GM18498 (cell line): ENCODE data around the gene PCDHB15.
"Not testable (repeated sequence)": the region's sequence is repeated elsewhere in the genome, so short reads cannot be mapped to it uniquely, and the experiment has no call there.

ENCODE experiments used
- ATAC-seq: cut with Tn5 transposase; IDR thresholded peaks from one replicate; pipeline ENCODE4 v1.9.1; 2021; ENCODE audit warnings: mild to moderate bottlenecking, moderate library complexity; ENCODE audit not compliant: unreplicated experiment

Gene PCDHB15

DNA sequence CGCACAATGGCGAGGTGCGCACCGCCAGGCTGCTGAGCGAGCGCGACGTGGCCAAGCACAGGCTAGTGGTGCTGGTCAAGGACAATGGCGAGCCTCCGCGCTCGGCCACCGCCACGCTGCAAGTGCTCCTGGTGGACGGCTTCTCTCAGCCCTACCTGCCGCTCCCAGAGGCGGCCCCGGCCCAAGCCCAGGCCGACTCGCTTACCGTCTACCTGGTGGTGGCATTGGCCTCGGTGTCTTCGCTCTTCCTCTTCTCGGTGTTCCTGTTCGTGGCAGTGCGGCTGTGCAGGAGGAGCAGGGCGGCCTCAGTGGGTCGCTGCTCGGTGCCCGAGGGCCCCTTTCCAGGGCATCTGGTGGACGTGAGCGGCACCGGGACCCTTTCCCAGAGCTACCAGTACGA, 2.2 kb downstream of the PCDHB15 start:
- not testable (repeated sequence) for ATAC-seq

DNA sequence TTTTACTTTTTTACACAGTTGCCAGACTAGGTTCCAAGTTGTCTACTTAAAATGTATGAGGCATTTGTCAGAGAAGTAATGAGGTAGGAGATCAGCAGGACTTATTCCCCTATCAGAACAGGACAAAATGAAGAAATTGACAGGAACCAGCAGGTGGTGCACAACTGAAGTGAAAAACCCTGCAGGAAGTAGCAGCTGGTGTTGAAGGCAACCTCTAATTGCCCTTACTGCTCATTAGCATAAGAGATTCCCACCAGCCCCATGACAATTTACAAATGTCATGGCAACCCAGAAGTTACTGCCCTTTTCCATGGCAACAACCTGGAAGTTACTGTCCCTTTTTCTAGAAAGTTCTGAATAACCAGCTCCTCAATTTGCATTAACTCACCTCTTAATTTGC, 5.4 kb downstream of the PCDHB15 start:
- no peak for ATAC-seq

DNA sequence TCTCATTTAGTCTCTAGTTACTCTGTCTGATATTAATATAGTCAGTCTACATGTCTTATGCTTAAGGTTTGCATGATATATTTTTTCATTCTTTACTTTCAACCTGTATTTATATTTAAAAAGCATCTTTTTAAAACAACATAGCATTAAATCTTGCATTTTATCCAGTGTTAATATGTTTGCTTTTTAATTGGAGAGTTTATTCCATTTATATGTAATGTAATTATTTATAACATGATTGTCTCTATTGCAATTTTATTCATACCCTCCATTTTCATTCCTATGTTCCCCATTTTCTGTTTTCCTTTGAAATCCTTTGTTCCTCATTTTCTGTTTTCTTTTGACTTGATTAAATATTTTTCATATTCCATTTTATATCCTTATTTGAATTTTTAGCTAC, 13.3 kb downstream of the PCDHB15 start:
- no peak for ATAC-seq

DNA sequence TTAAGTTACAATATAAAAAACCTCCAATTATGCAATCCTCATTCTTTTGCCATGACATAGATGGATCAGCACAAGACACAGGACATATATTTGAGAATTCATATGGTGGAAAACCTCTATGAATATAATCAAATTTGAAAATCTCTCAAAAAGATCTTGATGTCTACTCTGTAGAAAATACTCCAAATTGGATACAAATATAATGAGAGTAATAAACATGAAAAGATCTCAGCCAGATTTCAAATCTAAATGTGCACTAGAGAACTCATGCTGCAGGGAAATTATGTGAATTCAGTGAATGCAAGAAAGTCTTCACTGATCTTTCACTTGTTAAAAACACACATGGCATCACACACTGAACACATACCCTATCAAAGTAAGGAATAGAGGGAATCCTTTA, 13.8 kb downstream of the PCDHB15 start:
- ATAC-seq: no peak

DNA sequence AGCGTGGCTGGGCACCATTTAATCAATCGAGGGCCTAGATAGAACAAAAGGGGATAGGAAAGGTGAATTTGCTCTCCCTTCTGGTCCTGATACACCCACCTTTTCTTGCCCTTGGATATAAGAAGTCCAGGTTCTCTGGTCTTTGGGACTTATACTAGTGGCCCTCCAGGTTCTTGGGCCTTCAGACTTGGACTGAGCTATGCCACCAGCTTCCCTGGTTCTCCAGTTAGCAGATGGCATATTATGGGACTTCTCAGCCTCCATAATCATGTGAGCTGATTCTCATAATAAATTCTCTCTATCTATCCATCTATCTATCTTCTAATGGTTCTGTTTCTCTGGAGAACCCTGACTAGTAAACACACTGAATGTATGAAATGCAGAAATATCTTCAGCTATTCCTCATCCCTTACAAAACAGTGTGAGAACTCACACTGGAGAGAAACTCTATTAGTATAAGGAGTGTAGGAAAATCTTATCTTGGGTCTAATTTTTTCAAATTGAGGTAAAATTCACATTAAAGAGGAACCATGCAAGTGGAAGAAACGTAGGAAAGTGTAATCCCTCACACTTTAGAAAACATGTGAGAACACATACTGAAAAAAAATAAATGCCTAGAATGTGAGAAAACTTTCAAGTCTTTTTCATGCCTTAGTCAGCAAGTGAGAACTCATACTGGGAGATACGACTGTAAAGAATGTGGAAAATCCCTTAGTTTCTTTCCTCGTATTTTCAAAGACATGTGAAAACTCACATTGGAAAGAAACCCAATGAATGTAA, 15.5 kb downstream of the PCDHB15 start:
- ATAC-seq: no peak

DNA sequence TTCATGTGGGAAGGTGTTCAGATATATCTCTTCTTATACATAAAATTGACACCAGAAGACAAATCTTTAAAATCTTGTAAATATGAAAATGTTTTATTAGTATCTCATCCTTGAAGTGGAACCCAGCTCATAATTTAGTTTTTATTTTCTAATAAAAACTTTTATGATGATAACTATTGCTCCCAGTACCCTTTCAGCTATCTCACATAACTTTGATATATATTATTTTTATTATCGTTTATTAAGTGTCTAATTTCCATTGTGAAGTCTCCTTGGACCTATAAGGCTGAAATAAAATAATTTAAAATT, 16.0 kb downstream of the PCDHB15 start:
- ATAC-seq: no peak

DNA sequence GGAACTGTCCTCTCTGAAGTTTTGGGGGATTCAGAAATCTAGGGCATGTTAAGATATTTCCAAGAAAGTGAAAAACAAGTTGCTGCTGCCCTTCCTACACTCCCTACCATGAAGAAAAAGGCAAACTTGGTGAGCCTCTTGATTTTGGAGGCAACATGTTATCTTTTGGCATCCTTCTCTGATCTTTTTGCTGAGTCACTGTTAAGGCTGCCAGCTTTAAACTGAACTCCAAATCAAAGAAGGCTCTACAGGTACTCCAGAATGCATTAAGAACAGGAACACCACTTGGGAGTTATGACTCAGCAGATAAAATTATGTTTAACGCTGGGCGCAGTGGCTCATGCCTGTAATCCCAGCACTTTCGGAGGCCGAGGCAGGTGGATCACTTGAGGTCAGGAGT, 24.0 kb downstream of the PCDHB15 start:
- ATAC-seq: no peak

DNA sequence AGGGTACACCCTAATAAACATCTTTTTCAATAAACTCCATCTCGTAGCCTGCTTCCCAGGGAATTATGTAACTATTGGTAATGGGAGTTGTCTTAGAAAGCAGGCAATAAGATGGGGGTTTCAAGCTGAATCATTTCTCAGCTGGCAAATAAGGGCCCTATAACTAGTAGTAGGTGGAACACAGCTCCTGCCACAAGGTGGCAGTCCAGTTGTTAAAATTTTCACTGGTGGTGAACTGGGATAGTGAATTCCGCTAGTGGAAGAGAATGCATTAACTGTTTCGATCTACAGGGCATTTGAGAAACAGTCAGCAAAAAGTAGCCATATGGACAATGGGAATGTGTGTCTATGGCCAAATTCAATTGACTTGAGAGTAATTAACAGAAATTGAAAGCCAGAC, 27.7 kb downstream of the PCDHB15 start:
- ATAC-seq: no peak

DNA sequence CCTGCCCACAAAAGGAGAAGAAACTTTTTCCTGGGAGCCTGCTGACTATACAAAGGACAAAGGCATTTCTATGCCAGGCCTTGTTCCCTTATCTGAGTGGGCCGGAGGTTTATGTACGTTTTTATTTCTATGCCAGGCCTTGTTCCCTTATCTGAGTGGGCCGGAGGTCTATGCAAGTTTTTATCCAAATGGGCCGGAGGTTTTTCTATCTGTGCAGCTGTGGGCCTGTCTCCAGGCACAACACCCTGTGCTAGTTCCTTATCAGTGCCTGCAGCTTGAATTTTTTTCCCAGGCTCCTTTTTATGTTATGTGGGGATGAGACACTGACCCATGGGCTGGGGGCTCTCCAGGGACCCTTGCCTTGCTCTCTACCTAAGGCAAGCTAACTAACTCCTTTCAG, 53.2 kb downstream of the PCDHB15 start:
- ATAC-seq: no peak
